IPS DF 6.9 (cell line): ENCODE results near the gene OCEL1.

ENCODE experiments used
- DNase-seq: peaks from one replicate; pipeline ENCODE4 v3.0.0-alpha.2; 2013; ENCODE audit warnings: low read depth, low spot score
- H3K27ac ChIP-seq: one replicate; pipeline ENCODE4 v1.5.1; 2013; ENCODE audit warnings: low read length, control low read depth
- H3K27me3 ChIP-seq: 2 replicates; pipeline ENCODE4 v1.6.1; 2013; ENCODE audit warnings: mild to moderate bottlenecking, low read length; ENCODE audit not compliant: control insufficient read depth, insufficient read depth
- H3K36me3 ChIP-seq: 2 replicates; pipeline ENCODE4 v1.6.1; 2013; ENCODE audit warnings: low read length; ENCODE audit not compliant: control insufficient read depth, insufficient read depth
- H3K4me1 ChIP-seq: 2 replicates; pipeline ENCODE4 v1.6.1; 2013; ENCODE audit warnings: low read length; ENCODE audit not compliant: control insufficient read depth, insufficient read depth
- H3K4me3 ChIP-seq: 2 replicates; pipeline ENCODE4 v1.5.1; 2013; ENCODE audit warnings: mild to moderate bottlenecking, low read length
- H3K9me3 ChIP-seq: 2 replicates; pipeline ENCODE4 v1.6.1; 2013; ENCODE audit warnings: low read length, inconsistent platforms; ENCODE audit not compliant: control insufficient read depth, insufficient read depth
- WGBS: extraction: QIAGEN DNeasy Blood & Tissue Kit; methylation state at CpG from one replicate; pipeline ENCODE4 v1.1.7; 2013; ENCODE audit warnings: mixed read lengths, missing lambda C conversion rate; ENCODE audit not compliant: insufficient read length, insufficient coverage; 5-methylcytosine and 5-hydroxymethylcytosine counted together

OCEL1 gene

GRCh38 chr19:17195106-17195505 lies 30.9 kb upstream of the OCEL1 start:
- DNase-seq, result no peak
- Histone ChIP-seq H3K4me1 (no peaks in the 10 kb centered on the region), H3K4me3 (no peak overlapping the region), H3K27ac (no peak overlapping the region), H3K27me3 (no peaks in the 10 kb centered on the region), H3K9me3 (no peaks in the 10 kb centered on the region), H3K36me3 (peaks cover 24% of the 10 kb centered on the region)
- no CpG with 5 or more reads among the region's 23 CpGs for WGBS

- Histone ChIP-seq H3K36me3 (peaks cover 27% of the 10 kb centered on the region), H3K27ac (no peak overlapping the region)
- 100% methylated on average over 3 of the region's 7 CpGs for WGBS
Measured at GRCh38 chr19:17196610-17197009, 29.4 kb upstream of the OCEL1 start.

GRCh38 chr19:17197666-17198065 lies 28.4 kb upstream of the OCEL1 start:
- no peaks in the 10 kb centered on the region for H3K9me3 ChIP-seq
- H3K27me3 ChIP-seq, result no peaks in the 10 kb centered on the region
- DNase-seq, result no peak
- H3K36me3 ChIP-seq, result peaks cover 34% of the 10 kb centered on the region
- H3K4me3 ChIP-seq, result no peak overlapping the region
- no CpG with 5 or more reads among the region's 16 CpGs for WGBS
- H3K27ac ChIP-seq, result no peak overlapping the region
- no peaks in the 10 kb centered on the region for H3K4me1 ChIP-seq

More at GRCh38 chr19:17196610-17197009, 29.4 kb upstream of the OCEL1 start:
- DNase-seq, result no peak
- H3K4me3 ChIP-seq, result no peak overlapping the region
- H3K27me3 ChIP-seq, result no peaks in the 10 kb centered on the region
- no peaks in the 10 kb centered on the region for H3K4me1 ChIP-seq
- no peaks in the 10 kb centered on the region for H3K9me3 ChIP-seq

- no peak for DNase-seq
- Histone ChIP-seq H3K27me3 (no peaks in the 10 kb centered on the region), H3K4me1 (no peaks in the 10 kb centered on the region), H3K9me3 (no peaks in the 10 kb centered on the region), H3K4me3 (no peak overlapping the region), H3K36me3 (peaks cover 28% of the 10 kb centered on the region), H3K27ac (no peak overlapping the region)
- WGBS, result no CpG with 5 or more reads among the region's 16 CpGs
Measured at GRCh38 chr19:17200408-17201079, 25.5 kb upstream of the OCEL1 start.

- Histone ChIP-seq H3K4me1 (no peaks in the 10 kb centered on the region), H3K9me3 (no peaks in the 10 kb centered on the region), H3K27ac (no peak overlapping the region), H3K36me3 (peaks cover 38% of the 10 kb centered on the region), H3K27me3 (no peaks in the 10 kb centered on the region), H3K4me3 (no peak overlapping the region)
- WGBS, result no CpG with 5 or more reads among the region's 9 CpGs
- no peak for DNase-seq
Measured at GRCh38 chr19:17202249-17202648, 23.8 kb upstream of the OCEL1 start.

- Histone ChIP-seq H3K4me1 (no peaks in the 10 kb centered on the region), H3K27me3 (no peaks in the 10 kb centered on the region), H3K27ac (no peak overlapping the region), H3K4me3 (no peak overlapping the region), H3K36me3 (peaks cover 38% of the 10 kb centered on the region), H3K9me3 (no peaks in the 10 kb centered on the region)
- DNase-seq, result no peak
- no CpG with 5 or more reads among the region's 17 CpGs for WGBS
Measured at GRCh38 chr19:17202713-17203112, 23.3 kb upstream of the OCEL1 start.

- no peaks in the 10 kb centered on the region for H3K27me3 ChIP-seq
- peak; percentile 58 for DNase-seq
- peaks cover 31% of the 10 kb centered on the region for H3K36me3 ChIP-seq
- H3K4me1 ChIP-seq, result 0 out of 2 replicates have a peak, but pooled peaks cover 5% of the 10 kb centered on the region
- no peaks in the 10 kb centered on the region for H3K9me3 ChIP-seq
- H3K27ac ChIP-seq, result no peak overlapping the region
- WGBS, result no CpG with 5 or more reads among the region's 27 CpGs
- no peak overlapping the region for H3K4me3 ChIP-seq
Measured at GRCh38 chr19:17205237-17206140, 20.5 kb upstream of the OCEL1 start.

GRCh38 chr19:17206736-17207581 lies 19.1 kb upstream of the OCEL1 start:
- no CpG with 5 or more reads among the region's 25 CpGs for WGBS
- H3K4me1 ChIP-seq, result 0 out of 2 replicates have a peak, but pooled peaks cover 5% of the 10 kb centered on the region
- no peak overlapping the region for H3K4me3 ChIP-seq

GRCh38 chr19:17209126-17210036 lies 16.6 kb upstream of the OCEL1 start:
- no CpG with 5 or more reads among the region's 28 CpGs for WGBS
- H3K9me3 ChIP-seq, result no peaks in the 10 kb centered on the region
- DNase-seq, result peak; percentile 83
- no peak overlapping the region for H3K4me3 ChIP-seq
- H3K4me1 ChIP-seq, result peaks cover 5% of the 10 kb centered on the region; the same call in 1 of the 2 replicates
- H3K27me3 ChIP-seq, result no peaks in the 10 kb centered on the region
- H3K27ac ChIP-seq, result no peak overlapping the region
- peaks cover 17% of the 10 kb centered on the region for H3K36me3 ChIP-seq

More at GRCh38 chr19:17206736-17207581, 19.1 kb upstream of the OCEL1 start:
- no peak overlapping the region for H3K27ac ChIP-seq
- H3K27me3 ChIP-seq, result no peaks in the 10 kb centered on the region
- peaks cover 24% of the 10 kb centered on the region for H3K36me3 ChIP-seq
- no peak for DNase-seq
- H3K9me3 ChIP-seq, result no peaks in the 10 kb centered on the region
